GM18868 (cell line): Measurements from ENCODE around the gene PML.

ENCODE experiments used
- ATAC-seq: cut with Tn5 transposase; IDR thresholded peaks from one replicate; pipeline ENCODE4 v1.9.1; 2021; ENCODE audit warnings: mild to moderate bottlenecking, moderate library complexity; ENCODE audit not compliant: unreplicated experiment

Gene PML

GRCh38 chr15:74007820-74008371 lies 13.4 kb downstream of the PML start:
- no peak for ATAC-seq

GRCh38 chr15:74008901-74009300 lies 14.4 kb downstream of the PML start:
- ATAC-seq: no peak

GRCh38 chr15:74010929-74011540 lies 16.5 kb downstream of the PML start:
- ATAC-seq: no peak

GRCh38 chr15:74011610-74012009 lies 17.1 kb downstream of the PML start:
- no peak for ATAC-seq

- ATAC-seq: no peak
Observed at GRCh38 chr15:74013374-74013894, 18.9 kb downstream of the PML start.

- ATAC-seq: no peak
Observed at GRCh38 chr15:74019734-74020133, 25.2 kb downstream of the PML start.

- no peak for ATAC-seq
Observed at GRCh38 chr15:74022706-74023470, 28.4 kb downstream of the PML start.

- no peak for ATAC-seq
Observed at GRCh38 chr15:74024687-74025086, 30.2 kb downstream of the PML start.

GRCh38 chr15:74025436-74025835 lies 30.9 kb downstream of the PML start:
- ATAC-seq: no peak

- no peak for ATAC-seq
Observed at GRCh38 chr15:74027688-74028087, 33.2 kb downstream of the PML start.

- ATAC-seq: no peak
Observed at GRCh38 chr15:74028646-74029045, 34.1 kb downstream of the PML start.

- ATAC-seq: no peak
Observed at GRCh38 chr15:74032046-74032445, 37.5 kb downstream of the PML start.

GRCh38 chr15:74032606-74033561 lies 38.4 kb downstream of the PML start:
- no peak for ATAC-seq

- ATAC-seq: no peak
Observed at GRCh38 chr15:74034206-74034755, 39.8 kb downstream of the PML start.

- ATAC-seq: no peak
Observed at GRCh38 chr15:74035121-74036017, 40.9 kb downstream of the PML start.

- ATAC-seq: no peak
Observed at GRCh38 chr15:74036271-74037170, 42.0 kb downstream of the PML start.

- ATAC-seq: no peak
Observed at GRCh38 chr15:74037171-74038117, 42.9 kb downstream of the PML start.
